HG03457 (cell line): ENCODE results near the gene CD9.

ENCODE experiments used
- ATAC-seq: cut with Tn5 transposase; IDR thresholded peaks from one replicate; pipeline ENCODE4 v1.9.1; 2021; ENCODE audit warnings: moderate number of reproducible peaks; ENCODE audit not compliant: unreplicated experiment

The CD9 gene

DNA sequence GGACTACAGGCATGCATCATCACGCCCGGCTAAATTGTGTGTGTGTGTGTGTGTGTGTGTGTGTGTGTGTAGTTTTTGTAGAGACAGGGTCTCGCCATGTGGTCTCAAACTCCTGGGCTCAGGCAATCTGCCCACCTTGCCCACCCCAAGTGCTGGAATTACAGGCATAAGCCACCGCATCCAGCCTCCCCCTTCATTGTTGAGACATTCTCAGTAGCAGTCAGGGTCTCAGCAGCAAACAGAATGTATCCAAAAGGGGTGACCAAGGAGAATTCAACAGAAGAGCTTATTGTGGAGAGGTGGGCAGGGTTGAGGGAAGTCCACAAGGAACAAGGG lies 73.0 kb downstream of the CD9 start:
- ATAC-seq, result no peak

GRCh38 chr12:6273541-6274230 lies 73.5 kb downstream of the CD9 start:
- no peak for ATAC-seq

DNA sequence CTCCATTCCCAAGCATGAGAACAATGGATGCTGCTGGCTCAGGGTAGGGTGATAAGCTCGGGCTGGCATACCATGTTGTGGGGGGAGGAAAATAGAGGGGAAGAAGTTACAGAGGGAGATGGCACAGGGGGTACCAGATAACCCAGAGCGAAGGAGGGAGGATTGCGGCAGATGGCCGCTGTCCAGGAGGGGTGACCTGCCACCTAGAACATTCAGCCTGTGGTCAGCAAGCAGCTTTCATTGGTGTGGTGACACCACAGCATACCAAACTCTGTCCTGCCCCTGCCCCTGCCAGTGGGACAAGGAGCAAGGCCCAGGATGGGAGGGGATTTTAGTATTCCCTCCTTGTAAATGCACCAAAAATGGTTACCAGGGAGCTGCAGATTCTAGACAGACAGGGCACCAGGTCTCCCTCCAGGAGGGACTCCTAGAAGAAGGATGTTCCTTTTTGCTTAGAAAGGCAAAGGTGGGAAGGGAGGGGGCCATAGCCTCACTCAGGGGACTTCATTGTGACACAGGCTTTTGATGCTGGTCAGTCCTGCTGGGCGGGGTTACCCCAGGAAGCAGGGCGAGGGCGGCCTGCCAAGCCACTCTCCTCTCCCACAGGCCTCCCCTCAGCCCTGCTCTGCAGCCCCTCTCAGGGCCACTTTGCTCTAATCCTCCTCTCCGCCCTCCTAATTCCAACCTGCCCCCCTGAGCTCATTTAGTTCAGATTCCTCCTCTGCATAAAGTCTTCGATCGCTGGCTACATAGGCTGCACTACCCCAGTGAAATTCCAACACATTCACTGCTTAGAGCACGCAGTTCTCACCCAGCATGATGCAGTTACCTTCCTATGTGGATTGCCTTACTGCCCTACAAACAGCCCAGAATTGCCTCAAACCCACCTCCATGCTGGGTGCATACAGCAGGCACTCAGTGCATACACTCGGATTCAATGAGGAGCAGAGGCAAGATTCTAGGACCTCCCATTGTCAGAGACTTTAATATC lies 74.3 kb downstream of the CD9 start:
- ATAC-seq, result no peak

DNA sequence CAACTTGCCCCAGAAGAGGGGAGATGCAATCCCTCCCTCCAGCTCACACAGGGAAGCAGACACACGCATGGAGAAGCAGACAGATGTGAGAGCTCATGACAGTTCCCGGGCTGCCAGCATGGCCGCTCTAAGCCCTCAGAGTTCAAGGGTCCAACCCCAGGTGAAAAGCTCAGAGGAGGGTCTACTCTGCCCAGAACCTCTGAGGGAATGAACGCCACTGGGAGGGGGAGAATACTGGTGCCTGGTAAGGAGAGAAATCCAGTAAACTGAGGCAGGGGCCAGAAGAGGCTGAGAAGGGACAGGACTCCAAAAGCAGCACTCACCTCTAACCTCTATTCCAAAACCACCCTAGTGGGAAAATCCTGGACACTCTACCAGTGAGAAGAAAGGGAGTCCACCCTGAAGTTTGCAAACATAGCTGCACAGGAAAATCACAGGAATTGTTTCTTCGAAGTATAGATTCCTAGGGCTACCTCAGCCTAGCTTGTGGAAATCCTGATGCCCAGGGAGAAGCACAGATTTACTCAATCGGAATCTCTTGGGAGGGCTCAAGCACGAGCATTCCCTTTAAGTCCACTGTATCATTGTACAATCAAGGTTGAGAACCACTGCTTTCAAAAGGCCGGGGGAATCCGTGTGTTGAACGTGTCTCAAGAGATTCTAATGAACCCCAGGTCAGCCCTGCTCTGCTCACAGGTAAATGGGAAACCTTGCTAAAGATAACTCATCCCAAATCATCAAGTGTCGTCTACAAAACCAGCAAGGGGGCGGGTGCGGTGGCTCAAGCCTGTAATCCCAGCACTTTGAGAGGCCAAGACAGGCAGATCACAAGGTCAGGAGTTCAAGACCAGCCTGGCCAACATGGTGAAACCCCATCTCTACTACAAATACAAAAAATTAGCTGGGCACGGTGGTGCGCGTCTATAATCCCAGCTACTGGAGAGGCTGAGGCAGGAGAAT lies 76.0 kb downstream of the CD9 start:
- no peak for ATAC-seq

GRCh38 chr12:6276956-6277620 lies 76.9 kb downstream of the CD9 start:
- ATAC-seq, result no peak

DNA sequence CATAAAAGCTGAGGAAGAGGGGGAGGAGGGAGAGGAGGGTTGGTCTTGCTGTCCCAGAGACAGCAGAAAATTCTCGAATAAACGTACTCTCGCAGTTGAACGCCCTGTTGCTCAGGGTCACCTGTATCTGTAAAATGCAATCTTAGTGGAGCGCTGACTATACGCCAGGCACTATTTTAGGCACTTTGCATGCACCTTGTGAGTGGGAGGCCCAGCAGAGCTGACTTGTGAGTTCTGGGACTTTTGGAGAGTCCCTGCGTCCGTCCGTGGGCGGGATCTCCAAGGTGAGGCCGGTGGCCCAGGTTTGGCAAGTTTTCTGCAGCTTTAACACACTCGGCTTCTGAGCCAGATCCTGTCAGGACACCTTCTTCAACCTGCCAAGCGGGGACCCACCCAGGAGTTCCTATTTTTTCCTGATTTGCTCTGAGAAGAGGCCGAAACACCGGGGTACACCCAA lies 77.8 kb downstream of the CD9 start:
- no peak for ATAC-seq

GRCh38 chr12:6278439-6279255 lies 78.4 kb downstream of the CD9 start:
- no peak for ATAC-seq

DNA sequence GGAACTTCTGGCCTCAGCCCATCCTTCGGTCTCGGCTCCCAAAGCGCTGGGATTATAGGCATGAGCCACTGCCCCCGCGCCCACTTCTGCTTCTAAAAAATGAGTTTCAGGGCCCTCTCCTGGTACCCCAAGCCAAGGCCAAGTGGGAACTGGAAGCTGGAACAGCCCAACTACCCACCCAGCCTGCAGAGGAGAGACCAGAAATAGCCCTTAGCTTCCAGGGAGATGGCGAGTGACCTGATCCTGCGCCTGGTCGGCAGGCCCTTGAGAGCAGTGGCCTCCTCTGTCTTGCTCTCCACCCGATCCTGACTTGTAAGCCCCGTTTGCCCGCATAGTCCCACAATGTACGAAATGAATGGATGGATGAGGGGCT lies 79.0 kb downstream of the CD9 start:
- ATAC-seq, result no peak

DNA sequence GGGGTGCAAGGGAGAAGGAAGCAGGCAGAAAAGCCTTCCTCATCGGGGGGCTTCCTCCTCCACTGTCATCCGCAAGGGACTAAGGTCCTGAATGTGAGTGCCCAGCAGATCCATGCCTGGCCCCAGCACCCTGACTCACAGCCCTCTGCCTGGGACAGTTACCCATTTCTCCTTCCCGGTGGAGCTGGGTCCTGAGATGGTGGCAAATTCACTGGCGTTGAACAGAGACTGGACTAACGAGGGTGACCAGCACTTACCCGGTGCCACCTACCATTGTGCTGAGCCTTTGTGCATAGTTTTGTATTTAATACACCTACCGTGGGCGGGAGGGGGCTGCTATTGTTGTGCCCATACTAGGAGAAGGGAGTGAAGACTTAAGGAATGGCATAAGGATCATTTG lies 79.4 kb downstream of the CD9 start:
- ATAC-seq, result no peak

- ATAC-seq, result no peak
Measured at GRCh38 chr12:6280053-6280469, 79.9 kb downstream of the CD9 start.

- no peak for ATAC-seq
Measured at GRCh38 chr12:6280672-6281071, 80.5 kb downstream of the CD9 start.

- ATAC-seq, result no peak
Measured at GRCh38 chr12:6281081-6281809, 81.0 kb downstream of the CD9 start.

GRCh38 chr12:6282453-6282840 lies 82.2 kb downstream of the CD9 start:
- no peak for ATAC-seq

GRCh38 chr12:6284273-6284672 lies 84.1 kb downstream of the CD9 start:
- no peak for ATAC-seq

- no peak for ATAC-seq
Measured at GRCh38 chr12:6285063-6285477, 84.9 kb downstream of the CD9 start.

DNA sequence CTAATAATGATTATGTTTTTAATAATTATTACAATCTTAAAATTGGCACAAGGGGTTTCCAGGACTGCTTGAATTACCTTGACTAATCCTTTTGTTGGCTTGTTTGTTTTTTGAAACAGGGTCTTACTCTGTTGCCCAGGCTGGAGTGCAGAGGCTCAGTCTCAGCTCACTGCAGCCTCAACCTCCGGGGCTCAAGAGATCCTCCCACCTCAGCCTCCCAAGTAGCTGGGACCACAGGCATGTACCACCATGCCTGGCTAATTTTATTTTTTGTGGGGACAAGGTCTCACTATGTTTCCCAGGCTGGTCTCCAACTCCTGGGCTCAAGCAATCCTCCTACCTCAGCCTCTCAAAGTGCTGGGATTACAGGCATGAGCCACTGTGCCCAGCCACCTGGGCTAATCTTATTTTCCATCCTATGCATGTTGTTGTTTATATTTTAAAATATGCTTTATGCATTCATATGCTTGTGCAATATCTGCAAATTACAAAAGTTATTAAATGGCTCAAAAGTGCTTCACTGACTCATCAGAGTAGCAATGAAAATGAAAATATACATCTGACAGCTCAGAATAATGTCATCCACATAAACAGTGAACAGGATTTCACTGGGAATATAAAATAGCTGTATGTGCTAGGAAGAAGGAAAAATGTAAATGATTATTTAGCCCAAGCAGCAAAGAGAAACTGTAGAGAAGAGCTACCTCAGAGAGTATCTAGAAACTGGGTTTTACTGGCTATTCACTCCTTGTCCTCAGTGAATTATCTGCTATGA lies 85.5 kb downstream of the CD9 start:
- no peak for ATAC-seq
